Fibroblast of skin of right biceps (primary cell): ENCODE data around the gene BMAL1.
A peak's percentile ranks its signal among the peaks of the same experiment; 100 is the strongest.

ENCODE experiments used
- DNase-seq: peaks from one replicate; pipeline ENCODE4 v3.0.0-alpha.2; 2013

BMAL1 gene

DNA sequence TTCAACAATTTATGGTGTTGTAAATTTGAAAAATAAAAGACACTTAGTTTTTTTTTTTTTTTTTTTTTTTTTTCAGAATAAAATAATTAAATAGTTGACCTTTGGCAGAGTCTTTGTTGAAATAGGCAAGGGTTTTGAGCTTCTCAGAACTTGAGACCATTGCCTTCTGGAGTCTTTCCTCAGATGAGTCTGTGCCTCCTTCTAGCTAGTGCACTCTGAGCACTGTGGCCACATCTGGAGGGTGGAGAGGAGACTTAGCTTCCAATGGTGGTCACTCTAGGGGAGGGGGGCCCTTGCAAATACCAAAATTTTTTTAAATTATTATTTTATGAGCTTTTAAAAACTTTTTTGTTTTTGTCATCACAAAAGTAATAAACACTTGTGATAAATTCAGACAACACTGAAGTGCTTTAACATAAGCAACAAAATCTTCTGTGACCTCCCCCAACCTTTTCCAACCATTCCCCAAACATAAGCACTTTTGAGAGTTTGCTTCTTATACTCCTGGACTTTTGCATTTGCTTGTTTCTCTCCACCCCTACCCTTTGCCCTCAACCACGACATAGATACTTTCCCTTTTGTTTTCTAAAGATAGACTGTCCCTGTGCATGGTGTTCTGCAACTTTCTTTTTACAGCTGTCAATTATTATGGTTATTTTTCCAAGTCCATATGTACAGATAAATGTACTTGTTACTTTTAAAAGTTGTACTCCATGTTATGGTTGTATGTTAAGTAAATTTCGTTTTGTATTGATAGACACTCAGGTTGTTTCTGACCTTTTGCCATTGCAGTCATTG, 41.1 kb downstream of the BMAL1 start:
- DNase-seq = no peak

DNA sequence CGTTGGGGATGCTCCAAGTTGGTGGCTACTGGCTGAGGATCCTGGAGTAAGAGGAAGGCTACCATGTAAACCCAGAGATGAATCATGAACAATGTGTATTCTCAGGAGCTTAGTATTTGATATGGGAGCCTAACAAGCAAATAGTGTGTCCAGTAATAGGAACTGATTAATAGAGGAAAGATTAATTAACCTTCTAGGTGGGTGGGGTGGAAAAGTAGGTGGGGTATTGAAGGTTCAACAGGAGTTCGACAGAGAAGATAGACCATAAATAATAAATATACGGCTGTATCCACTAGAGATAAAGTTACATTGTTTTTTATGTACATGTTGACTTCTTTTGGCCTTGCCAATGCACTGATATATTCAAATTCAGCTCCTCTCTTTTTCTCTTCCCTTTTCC, 43.1 kb downstream of the BMAL1 start:
- DNase-seq = no peak

DNA sequence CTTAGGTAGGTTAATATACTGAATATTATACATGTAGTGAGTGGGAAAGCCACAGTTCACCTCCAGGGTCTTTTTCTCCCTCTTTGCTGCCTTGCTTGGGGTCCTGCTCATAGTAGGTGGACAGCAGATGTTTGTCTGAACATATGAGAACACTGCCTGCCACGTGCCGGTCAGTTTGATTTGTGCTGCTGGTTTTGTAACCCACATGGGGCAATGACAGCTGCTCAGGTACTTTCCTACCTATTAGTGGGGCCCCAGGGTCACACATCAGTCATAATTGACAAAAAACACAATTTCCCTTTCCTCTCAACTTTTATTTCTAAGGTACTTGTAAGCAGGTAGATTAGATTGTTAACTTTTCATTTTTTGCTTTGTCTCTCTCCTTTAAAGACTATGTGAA, 43.8 kb downstream of the BMAL1 start:
- DNase-seq = no peak

DNA sequence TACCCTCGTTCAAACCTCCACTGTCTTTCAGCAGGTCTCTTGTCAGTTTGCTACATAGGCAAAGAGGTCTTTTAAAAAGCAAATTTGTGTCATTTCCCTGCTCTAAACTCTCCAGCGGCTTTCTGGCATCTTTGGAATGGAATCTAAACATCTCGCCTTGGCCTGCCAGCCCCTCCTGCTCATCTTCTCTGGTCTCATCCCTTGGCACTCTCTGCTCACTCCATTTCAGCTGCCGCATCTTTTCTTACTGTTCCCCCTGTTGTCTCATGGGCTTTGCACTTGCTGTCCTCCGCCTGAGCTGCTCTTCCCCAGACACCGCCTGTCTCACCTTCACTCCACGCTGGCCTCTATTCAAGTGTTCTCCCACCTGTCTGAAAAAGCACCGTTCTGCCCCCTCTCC, 46.6 kb downstream of the BMAL1 start:
- DNase-seq = no peak

DNA sequence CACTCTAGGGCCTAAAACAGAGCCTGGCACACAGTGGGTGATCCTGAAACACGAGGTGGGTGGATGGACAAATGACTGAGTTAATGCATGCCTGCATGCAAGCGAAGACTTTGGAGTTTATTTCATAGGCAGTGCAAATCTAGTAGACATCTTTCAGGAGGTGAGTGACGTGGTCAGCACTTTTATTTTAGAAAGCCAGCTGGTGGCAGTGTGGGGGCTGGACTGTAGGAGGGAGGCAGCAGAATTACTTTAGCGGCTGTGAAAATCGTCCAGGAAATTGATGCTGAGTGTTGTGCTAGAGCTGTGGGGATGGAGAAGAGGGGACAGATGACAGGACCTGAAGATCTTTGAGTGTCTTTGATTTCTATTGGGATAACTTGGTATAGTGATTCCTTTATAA, 47.1 kb downstream of the BMAL1 start:
- no peak for DNase-seq

DNA sequence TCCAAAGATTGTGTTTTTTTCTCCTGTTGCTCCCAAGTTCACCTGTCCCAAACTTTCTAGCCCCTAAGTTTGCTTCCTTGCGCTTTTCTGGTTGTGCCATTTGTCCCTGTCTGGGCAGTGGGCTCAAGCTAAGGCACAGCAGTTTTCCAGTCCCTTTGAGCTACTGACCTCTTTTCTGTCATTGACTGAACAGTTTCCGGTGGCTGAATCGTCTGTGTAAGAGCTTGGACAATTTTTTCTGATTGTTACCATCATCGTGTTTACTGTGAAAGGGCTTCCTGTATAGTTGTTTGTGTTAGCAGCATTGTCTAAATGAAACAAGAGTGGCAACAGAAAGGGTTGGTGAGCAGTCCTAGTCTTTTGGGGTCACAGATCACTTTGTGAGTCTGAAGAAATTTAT, 49.8 kb downstream of the BMAL1 start:
- no peak for DNase-seq

DNA sequence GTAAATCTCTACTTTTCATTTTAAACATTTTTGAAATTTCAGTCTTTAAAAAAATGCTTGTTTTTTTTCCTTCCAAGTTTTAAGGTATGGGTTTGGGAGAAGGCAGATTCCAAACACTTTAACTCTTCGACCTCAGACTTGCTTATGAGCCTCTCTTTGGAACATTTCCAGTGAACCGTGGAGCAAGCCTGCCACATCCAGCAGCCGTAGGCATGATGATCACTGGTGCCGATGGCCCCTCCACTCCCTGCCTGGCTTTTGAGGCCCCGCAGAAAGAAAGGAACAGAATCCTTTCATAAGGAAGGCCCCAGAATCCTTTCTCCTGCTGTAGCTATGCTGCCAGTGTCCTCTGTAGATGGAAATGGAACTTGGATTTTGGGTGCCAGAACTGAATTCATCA, 50.7 kb downstream of the BMAL1 start:
- no peak for DNase-seq

DNA sequence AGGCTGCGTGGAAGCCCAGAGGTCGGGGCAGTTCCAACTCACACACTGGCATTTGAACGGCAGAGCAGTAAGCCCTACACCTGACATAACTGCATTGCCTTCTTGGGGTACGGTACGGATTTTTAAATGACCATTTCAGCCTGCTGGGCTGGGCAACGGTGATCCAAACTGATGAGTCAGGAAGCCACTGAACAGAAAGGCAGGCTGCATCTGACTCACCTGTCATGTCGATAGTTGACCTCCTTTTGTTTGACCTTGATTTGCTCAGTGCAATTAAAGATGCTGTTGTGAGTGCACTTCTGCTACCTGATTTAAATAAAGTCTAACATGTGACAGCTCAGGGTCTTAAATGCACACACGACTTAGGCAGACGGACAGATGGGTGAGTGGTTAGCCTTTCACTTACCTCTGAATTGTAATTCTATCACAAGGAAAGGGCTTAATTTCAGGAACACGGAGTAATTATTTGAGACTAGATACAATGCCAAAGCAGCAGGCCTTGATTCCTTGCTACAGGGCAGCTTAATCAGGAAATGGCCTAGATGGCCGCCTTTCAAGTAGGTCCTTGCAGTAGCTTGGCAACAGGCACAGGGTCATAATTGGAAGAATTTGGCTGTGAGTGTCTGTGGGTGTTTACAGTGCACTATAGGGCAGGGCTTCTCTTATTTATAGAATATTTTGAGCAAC, 52.2 kb downstream of the BMAL1 start:
- no peak for DNase-seq

DNA sequence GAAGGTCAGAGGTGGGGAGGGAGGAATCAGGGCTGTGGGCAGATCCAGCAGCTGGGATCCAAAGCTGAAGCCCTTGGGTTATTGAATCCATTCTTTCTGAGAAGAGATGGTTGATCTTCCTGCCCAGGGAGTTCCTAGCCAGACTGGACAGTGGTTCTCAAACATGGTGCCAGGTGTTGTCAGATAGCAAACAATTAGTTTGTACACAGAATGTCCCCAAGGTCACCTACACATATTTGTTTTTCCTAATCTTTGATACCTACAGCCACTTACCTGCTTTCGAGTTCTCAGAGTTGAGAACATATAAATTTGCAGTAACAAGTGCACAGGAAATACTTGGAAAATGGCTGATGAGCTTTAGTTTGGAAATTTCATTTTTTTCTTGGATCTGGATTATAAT, 54.5 kb downstream of the BMAL1 start:
- DNase-seq = no peak

DNA sequence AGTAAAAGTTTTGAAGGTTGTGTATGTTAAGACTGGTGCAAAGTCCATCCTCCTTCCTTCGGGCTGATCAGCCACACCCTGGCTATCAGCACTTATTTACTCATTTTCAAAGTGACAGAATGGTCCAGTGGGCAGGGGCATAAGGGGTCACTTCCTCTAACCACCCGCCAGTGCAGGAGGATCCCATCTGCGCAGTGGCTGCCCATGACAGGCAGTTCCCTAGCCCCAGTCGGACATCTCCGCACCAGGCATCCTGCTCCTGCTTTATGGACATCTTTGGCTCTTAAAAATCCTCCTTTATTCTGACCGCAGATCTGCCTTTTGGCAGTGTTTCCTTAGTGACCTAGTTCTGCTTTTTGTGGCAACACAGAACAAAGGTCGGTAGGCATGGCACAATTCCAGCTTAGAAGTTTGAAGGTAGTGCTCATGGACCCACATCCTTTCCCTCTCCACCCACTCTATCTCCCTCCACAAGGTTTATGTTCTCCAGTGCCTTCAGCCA, 55.9 kb downstream of the BMAL1 start:
- no peak for DNase-seq

DNA sequence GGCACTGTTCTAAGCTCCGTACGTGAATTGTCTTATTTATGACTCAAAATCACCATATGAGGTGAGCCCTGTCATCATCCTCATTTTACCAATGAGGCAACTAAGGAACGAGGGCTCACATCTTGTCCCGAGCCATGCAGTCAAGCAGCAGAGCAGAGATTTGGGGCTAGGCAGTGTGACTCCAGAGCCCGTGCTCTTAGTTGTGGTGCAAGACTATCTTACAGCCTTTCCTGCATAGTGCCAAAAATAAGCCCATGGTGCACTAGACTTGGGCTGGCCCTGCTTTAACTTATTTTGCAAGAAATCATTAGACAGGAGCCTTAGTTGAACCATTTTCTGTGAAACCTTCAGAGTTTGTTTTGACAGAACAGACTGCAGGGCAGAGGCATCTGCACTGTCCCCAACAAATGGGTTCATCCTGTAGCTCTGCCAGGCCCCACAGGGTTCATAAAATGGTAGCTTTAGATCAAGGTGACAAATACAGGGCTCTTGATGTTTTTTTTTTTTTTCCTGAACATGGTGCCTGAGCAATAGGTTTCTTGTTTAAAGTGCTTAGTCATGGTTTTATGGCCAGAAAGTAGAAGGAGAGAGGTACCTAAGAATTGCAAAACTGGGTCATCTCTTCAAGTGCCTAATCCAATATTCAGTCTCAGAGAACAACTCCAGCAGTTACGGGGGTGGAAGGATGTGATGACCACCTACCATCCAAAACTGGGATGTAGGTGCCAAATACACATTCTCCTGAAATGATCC, 56.6 kb downstream of the BMAL1 start:
- no peak for DNase-seq

DNA sequence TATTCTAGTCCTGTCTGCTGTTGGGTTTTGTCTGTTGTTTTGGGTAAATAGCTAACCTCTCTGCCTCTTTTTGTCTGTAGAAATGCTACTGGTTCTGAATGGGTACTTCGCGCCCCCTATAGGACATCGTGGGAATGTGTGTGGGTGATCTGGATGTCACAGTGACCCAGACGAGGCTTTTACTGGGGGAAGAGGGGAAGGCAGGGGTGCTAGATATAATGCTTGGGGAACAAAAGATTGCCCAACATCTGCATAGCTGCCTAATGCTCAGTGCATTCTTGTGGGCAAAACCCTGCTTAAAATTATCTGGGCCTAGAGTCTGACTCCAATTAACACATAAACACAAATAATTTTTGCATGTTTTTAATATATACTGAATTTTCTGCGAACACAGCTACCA, 57.7 kb downstream of the BMAL1 start:
- peak; percentile 68 for DNase-seq

DNA sequence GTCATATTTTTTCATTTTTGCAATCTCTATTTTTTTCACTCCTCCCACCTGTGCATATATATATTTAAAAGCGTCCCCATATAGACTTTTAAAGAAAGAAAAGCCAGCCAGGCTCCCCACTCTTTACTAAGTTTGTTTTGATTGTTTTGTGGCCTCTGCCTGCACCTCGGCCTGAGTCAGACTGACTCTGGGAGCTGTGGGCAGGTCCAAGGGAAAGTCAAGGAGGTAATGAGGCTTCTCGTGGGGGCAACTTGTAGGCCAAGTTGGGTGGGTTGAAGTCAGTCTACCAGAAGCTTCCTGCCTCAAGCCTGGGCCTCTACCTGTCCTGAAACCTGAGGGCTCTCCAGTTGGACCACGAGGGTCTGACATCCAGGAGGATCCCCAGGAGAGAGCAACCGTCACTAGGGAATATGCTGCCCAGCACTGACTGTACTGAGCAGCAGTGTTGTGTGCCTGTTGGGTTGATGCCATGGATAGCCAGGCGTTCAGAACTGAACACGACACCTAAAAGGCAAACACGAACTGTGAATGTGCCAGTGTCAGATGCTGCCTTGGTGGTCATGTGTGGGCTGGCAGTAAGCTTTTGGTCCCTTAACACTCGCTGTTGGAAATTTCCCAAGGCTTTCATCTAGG, 58.8 kb downstream of the BMAL1 start:
- DNase-seq = no peak

DNA sequence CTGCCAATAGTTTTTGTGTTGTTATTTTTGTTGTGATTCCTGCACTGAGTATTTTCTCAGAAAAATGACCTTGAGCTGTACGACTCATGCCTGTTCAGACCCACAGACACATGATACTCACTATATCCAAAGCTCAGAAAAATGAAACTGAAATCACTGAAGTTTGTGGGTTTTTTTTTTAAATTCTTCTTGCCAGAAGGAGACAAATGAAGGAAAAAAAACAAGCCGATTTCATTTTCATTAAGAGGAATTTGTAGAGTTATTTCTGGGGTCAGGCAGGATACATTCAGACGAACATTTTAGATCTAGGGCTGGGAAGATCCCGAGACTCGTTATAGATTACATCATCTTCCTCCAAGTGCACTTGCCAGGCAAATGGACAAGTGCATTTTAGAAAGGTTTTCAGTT, 60.4 kb downstream of the BMAL1 start:
- peak; percentile 62 for DNase-seq

DNA sequence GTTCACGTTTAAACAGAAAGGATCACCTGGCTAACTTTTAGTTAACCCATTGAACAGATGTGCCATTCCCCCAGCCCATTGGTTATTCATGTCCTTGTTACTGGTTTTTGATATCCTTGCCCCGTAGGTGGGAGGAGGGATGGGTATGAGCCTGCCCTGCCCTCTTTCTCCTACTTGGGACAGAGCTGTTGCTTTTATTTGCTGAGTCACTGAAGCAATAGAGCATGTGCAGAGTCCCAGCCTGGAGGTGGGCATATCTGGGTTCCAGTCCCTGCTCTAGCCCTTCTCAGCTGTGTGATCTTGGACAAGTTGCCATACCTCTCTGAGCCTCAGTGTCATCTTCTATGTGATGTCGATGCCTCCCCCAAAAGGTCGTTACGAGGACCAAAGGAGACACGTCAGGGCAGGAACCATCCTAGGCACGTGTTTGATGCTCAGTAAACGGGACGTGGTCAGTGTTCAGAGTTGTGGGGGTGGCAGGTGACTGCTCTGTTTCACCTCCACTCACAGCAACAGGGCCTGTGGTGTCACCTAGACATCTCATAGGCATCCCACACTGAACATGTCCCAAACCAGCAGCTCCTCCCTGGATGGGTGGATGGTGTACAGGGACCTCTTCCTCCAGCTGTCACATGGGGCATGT, 61.0 kb downstream of the BMAL1 start:
- peak; percentile 51 for DNase-seq

DNA sequence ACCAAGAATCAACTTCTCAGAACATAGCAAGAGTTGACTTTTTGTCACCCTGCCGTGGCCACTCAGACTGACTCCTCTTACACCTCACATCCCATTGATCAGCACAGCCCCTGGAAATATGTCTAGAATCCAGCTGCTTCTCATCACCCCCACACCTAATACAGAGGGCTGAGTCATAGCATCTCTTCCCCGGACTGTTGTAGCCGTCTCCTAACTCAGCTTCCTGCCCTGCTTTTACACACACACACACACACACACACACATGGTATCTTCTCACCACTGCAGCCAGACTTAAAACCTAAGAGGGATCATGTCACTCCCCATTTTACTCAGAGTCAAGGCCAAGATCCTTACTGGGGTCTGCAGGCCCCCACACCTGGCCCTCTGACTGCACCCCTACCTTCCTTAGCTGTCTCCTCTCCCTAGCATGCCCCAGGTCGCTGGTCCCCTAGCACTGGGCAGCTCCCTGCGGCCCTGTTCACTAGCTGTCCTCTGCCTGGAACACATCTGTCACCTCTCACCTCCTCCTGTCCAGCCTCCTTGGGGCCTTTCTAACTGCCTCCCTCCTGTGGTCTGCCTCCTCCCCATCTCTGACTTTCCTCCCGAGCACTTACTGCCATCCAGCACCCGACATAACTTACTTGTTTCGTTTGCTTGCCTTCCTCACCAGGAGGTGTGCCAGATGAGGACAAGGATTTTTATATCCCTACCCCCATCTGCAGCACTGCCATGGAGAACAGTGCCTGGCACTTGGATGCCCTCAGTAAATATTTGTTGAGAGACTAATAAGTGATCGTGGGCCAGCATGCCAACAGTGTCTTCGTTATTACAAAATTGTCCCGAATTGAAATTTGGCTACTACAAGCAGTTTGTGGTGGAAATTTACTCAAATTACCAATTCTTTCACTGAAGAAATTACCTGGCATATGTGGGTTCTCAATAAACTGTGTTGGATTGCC, 61.9 kb downstream of the BMAL1 start:
- DNase-seq = peak; percentile 97

DNA sequence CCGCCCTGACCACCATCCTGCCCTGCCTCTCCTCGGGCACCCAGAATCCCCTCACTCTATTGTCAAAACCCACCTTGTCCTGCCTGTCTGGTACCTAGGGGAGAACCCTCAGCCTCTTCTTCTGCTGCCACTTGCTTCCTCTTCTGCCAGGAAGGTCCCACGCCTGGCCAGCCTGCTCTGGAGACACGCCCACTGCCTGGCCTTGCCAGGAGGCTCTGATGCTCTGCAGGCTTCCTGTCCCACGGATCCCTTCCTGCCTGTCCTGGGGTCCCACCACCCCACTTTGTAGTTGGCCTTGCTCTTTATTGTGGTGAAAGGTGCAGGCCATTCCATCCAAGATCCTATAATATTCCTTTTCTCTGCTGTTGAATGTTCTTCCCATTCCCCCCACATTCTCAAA, 63.4 kb downstream of the BMAL1 start:
- no peak for DNase-seq

DNA sequence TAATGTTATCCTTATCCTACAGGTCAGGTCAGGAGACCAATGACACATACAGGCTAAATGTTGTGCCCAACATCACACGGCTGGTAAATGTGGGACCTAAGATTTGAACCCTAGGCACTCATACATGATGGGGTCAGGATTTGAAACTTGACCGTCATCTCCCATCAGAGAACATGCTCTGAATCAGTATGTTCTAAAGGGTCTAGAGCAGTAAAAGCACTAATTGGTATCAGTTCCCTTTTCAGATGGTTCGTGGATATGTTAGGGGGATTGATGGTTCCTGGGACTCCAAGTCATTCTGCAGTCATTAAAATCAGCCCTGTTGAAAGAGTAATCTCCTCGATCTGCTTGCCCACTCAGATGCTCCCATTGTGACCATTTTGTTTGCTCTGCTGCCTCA, 65.5 kb downstream of the BMAL1 start:
- DNase-seq = no peak

DNA sequence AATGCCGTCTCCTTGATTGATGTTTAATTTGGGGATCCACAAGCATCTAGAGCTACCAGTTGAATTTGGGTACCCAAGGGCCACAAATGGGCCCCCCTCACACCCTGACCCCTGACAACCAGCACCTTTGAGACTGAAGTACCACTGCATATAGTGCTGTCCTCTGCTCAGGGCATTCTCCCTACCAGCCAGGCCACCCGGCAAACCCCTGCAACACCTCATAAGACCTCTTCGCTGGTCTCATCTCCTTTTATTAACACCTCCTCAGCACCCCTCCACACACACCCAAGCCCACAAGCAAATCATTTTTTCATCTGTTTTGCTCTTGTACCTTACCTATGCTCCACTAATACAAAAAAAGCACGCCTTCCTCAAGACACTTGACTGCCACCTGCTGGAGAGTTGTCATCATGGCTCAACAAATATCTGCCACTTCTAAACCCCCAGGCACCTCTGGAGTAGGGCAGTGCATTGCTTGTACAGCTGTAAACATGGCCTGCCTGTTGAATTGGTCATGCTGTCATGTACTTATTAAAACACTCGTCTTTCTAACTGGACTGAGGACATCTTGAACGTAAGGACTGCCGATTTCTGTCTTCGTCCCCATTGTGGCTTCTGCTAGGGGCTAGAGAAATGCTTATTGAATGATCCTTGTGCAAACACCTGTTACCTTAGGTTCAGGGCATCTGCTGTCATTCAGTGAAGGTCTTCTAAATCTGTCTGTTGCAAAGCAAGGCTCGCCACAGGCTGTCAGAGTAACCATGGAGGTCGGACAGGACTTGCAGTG, 66.5 kb downstream of the BMAL1 start:
- DNase-seq = peak; percentile 72

DNA sequence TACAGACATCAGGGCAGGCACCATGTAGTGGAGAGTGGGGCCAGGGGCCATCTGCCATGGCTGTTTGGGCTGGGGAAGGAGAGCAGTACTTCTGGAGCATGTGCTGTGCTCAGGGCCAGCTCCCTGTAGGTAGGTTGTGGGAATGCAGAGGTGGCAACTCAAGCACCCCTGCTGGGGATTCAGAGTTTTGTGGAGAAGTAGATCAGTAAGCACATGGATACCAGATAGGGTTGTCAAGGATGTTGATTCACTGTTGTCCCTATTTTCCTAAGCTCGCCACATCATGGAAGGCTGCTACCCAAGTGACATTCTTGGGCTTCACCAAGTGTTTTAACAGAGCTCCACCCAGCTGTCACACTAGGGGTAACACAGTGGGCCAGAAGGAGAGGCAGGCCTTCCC, 67.2 kb downstream of the BMAL1 start:
- peak; percentile 8 for DNase-seq

DNA sequence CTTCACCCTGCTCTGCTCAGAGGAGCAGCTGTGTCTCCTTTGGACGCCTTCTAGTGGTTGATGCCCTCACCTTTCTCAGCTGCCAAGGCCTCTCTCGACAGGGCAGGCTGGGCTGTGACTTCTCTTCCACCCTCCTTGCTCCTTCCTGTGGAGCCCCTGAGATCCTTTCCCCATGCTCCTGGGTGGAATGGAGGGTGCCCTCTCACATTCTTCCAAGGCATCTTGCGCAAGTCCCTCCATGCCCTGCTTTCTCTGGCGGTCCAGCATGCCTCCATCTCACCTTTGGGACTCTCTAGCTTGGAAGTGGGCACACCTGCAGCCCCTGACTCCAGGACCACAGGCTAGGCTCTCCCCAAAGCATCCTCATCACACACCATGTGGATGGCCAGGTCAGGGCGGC, 68.9 kb downstream of the BMAL1 start:
- no peak for DNase-seq
